Measurements from ENCODE around the gene DLL4. TPM values are rescaled to one million over a fixed set of nuclear protein-coding genes. Genes with fewer than 3 reads are reported as not detected.

Gene DLL4
- total RNA-seq, 4 donors from 2014 or later = 18.2 to 31.1 (median 22.6) TPM

DNA sequence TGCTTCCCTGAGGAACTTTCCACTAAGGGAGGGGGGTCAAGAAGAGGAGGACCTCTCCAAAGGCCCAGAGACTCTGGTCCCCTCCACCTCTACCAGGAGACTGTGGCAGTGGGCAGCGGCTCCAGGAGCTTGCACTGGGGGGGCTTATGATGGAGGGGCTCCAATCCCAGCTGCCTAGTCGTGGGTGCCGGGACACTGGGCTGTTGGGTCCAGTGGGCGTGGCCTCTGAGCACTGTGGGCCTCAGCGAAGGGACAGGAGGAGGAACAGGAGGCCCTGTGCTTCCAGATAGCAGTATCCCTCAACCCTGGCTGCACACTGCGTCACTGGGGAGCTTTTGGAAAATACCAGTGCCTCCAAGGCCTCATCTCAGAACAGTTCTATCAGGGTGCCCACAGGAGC is 13.5 kb upstream of the DLL4 start:
- Histone ChIP-seq H3K27me3 (no peaks in the 10 kb centered on the region), H3K4me3 (no peak overlapping the region), H3K27ac (peak overlapping the region in 1 of 2 donors; percentile 43), H3K4me1 (no peaks in the 10 kb centered on the region), H3K9me3 (no peaks in the 10 kb centered on the region), H3K36me3 (no peaks in the 10 kb centered on the region)
- TF ChIP-seq, protein P1, sequence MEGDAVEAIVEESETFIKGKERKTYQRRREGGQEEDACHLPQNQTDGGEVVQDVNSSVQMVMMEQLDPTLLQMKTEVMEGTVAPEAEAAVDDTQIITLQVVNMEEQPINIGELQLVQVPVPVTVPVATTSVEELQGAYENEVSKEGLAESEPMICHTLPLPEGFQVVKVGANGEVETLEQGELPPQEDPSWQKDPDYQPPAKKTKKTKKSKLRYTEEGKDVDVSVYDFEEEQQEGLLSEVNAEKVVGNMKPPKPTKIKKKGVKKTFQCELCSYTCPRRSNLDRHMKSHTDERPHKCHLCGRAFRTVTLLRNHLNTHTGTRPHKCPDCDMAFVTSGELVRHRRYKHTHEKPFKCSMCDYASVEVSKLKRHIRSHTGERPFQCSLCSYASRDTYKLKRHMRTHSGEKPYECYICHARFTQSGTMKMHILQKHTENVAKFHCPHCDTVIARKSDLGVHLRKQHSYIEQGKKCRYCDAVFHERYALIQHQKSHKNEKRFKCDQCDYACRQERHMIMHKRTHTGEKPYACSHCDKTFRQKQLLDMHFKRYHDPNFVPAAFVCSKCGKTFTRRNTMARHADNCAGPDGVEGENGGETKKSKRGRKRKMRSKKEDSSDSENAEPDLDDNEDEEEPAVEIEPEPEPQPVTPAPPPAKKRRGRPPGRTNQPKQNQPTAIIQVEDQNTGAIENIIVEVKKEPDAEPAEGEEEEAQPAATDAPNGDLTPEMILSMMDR (IDR thresholded peaks at IDR 0.05) = no peak
- TF ChIP-seq POLR2A (IDR thresholded peaks at IDR 0.05) = no peak
- intact Hi-C loops (cut with DNase I; ENCODE audit: low total_unique reads) = no loop called here
- DNase-seq = no peak

DNA sequence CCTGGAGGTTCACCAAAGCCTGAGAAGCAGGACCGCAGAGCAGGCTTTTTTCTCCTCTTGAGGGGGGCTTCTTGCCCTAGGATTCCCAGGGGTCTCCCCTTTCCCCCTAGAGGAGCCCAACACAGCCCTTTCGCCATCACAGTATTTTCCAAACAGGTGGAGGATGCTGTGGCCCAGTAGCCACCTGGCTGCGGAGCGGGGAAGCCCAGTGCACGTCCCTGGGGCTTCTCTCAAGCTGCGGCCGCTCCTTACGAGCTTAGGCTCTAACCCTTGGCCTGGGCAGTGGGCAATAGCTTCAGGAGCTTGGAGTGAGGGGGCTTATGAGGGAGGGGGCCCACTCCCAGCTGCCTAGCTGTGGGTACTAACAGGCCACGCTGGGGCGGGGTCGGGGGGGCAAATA is 11.6 kb upstream of the DLL4 start:
- Histone ChIP-seq H3K4me1 (no peaks in the 10 kb centered on the region), H3K36me3 (no peaks in the 10 kb centered on the region), H3K4me3 (no peak overlapping the region), H3K27ac (peak overlapping the region; percentile 1 to 20), H3K27me3 (no peaks in the 10 kb centered on the region), H3K9me3 (no peaks in the 10 kb centered on the region)
- TF ChIP-seq, protein P1 (IDR thresholded peaks at IDR 0.05) = no peak
- no peak for TF ChIP-seq POLR2A (IDR thresholded peaks at IDR 0.05)
- intact Hi-C loops (cut with DNase I; ENCODE audit: low total_unique reads) = no loop called here
- DNase-seq = no peak

DNA sequence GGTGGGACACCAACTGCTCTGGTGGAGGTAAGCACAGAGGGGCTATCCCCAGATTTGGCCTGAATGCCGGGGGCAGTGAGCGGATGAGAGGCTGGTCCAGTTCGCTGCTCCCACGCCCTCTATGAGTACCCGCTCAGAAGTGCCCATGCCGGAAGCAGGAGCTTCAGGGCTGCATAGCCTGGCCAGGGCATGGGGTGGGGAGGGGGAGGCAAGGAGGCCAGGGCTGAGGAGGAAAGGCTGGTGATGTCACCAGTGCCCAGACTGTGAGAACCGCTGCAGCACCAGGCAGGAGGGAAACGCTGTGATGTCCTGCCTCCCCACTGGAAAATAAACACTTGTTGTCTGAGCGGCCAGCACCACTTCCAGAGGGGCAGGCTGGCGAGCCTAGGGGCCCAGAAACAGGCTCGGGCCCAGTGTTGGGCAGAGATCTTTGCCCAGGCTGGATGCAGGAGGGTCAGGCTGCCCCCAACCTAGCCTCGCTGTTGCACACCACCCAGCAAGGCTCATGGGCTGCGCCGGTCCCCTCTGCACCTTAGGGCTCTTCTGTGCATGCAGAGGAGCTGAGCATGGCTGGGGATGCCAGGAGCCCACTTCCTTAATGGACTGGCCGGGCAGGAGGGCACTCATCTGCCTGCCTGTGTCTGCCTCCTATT is 10.9 kb upstream of the DLL4 start:
- Histone ChIP-seq H3K36me3 (no peaks in the 10 kb centered on the region), H3K27ac (peak overlapping the region; percentile 1 to 20), H3K27me3 (no peaks in the 10 kb centered on the region), H3K4me1 (no peaks in the 10 kb centered on the region), H3K4me3 (no peak overlapping the region), H3K9me3 (no peaks in the 10 kb centered on the region)
- intact Hi-C loops (cut with DNase I; ENCODE audit: low total_unique reads) = no loop called here
- no peak for TF ChIP-seq POLR2A (IDR thresholded peaks at IDR 0.05)
- TF ChIP-seq, protein P1 (IDR thresholded peaks at IDR 0.05) = no peak
- DNase-seq = no peak

DNA sequence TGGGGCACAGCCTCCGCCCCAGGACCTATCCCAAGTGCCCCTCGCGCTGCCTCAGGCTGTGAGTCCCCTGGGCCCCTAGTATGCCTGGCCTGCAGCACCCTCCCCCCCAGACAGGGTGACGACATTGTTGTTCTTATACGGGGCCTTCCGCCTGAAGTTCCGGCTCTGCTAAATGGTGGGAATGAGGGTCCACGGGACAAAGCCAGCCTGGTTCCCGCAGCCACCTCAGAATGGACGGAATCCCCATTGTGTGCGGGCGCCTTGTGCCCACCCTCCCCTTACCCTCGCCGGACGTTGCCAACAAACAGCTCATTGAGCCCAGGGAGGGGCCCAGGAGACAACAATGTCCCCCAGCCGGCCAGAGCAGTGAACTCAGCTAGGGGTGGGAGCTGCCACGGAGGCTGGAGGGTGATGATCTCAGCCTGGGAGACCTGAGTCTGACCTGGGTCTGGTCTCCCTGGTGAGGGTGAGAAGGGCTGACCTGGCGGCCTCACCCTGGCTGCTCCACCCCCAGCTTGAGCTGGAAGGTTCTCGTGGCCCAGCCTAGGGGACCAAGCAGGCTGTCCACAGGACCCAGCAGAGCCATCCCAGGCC is 10.2 kb upstream of the DLL4 start:
- H3K36me3 ChIP-seq = no peaks in the 10 kb centered on the region
- H3K27ac ChIP-seq = peak overlapping the region in 1 of 2 donors; percentile 20
- no peak for DNase-seq
- H3K9me3 ChIP-seq = no peaks in the 10 kb centered on the region
- intact Hi-C loops (cut with DNase I; ENCODE audit: low total_unique reads) = no loop called here
- no peaks in the 10 kb centered on the region for H3K27me3 ChIP-seq
- H3K4me1 ChIP-seq = no peaks in the 10 kb centered on the region
- no peak overlapping the region for H3K4me3 ChIP-seq
- TF ChIP-seq, protein P1 (IDR thresholded peaks at IDR 0.05) = no peak
- TF ChIP-seq POLR2A (IDR thresholded peaks at IDR 0.05) = no peak

DNA sequence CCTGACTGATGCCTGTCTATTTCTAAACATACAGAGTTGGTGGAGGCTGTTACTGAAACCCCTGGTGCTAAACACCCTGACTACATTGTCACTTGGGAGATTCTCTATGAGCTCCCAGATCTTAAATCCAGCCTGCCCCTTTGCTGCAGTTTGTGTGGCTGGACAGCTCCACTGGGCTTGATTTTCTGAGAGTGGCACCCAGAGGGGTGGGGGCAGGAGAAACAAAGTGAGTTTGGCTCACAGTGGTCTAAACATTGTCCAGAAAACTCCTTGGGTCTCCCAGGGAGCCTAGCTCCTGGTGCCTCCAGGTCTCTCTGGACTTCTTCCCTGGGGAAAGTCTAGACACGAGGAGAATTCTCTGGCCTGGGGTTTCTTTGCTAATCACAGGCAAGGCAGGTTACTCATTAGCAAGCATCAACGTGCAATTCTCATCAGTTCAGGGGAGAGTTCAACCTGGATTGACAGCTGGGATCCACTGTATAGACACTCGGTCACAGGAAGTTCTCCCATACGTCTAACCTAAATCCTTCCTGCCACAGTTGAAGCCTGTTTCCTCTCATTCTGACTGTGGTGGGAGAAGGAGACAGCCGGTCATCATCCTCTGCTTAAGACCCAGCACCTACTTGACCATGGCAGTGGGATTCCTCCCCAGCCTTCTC is 7.1 kb upstream of the DLL4 start:
- DNase-seq = no peak
- Histone ChIP-seq H3K4me3 (no peak overlapping the region), H3K27me3 (peaks cover 0 to 6% of the 10 kb centered on the region in 2 donors), H3K36me3 (no peaks in the 10 kb centered on the region), H3K9me3 (no peaks in the 10 kb centered on the region), H3K27ac (no peak overlapping the region), H3K4me1 (peaks cover 0 to 7% of the 10 kb centered on the region in 2 donors)
- no peak for TF ChIP-seq POLR2A (IDR thresholded peaks at IDR 0.05)
- TF ChIP-seq, protein P1 (IDR thresholded peaks at IDR 0.05) = no peak
- intact Hi-C loops (cut with DNase I; ENCODE audit: low total_unique reads) = no loop called here

Measured in uterus (tissue), 4 donors.